HG02623 (cell line): ENCODE results near the gene ECE1.
"Not testable (repeated sequence)": the region's sequence is repeated elsewhere in the genome, so short reads cannot be mapped to it uniquely, and the experiment has no call there.

Experiments used
- ATAC-seq: cut with Tn5 transposase; IDR thresholded peaks from one replicate; pipeline ENCODE4 v1.9.1; 2021; ENCODE audit warnings: moderate library complexity; ENCODE audit not compliant: unreplicated experiment

The ECE1 gene

DNA sequence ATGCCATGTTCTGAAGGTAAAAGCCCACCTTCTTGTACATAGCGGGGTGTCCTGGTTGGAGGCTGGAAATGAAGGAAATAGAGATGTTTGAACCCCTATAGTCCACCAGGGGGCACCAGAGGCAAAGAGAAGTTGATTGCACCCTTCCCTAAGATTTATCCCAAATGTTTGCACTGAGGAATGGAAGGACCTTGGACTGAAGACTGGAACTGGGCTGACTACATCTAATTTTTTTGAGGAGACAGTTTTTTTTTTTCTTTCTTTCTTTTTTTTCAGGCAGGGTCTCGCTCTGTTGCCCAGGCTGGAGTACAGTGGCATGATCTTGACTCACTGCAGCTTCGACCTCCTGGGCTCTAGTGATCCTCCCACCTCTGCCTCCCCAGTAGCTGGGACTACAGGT lies 58.2 kb downstream of the ECE1 start:
- no peak for ATAC-seq

GRCh38 chr1:21229246-21230000 lies 60.8 kb downstream of the ECE1 start:
- no peak for ATAC-seq

DNA sequence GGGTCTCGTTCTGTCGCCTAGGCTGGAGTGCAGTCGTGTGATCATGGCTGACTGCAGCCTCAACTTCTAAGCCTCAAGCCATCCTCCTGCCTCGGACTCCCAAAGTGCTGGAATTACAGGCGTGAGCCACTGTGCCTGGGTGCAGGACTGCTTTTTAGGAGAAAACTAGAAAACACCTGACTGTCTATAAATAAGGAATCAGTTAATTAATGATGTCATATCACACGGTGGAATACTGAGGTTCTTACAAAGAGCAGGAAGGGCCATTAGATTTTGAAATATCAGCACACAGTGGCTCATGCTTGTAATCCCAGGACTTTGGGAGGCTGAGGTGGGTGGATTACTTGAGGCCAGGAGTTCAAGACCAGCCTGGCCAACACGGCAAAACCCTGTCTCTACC lies 62.0 kb downstream of the ECE1 start:
- ATAC-seq, result not testable (repeated sequence)

- no peak for ATAC-seq
Measured at GRCh38 chr1:21225065-21225464, 65.2 kb downstream of the ECE1 start.

DNA sequence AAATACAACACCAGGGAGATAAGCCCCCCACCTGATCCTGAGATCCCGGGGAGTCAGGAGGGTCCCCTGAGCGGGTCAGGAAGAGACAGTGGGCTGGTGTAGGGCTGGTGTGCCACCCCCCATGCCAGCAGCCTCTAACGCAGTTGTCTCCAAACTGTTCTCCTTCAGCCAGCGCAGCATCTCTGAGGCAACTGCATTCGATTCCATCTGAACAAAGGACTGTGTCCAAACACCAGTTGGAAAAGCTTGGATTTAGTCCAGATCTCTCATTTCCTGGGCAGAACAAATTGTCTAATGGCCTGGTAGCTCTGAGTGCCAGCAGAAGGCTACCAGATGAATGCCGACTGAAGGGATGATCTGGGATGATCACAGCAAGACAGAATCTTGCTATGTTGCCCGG lies 69.4 kb downstream of the ECE1 start:
- ATAC-seq, result no peak

- ATAC-seq, result no peak
Measured at GRCh38 chr1:21219674-21220073, 70.6 kb downstream of the ECE1 start.

DNA sequence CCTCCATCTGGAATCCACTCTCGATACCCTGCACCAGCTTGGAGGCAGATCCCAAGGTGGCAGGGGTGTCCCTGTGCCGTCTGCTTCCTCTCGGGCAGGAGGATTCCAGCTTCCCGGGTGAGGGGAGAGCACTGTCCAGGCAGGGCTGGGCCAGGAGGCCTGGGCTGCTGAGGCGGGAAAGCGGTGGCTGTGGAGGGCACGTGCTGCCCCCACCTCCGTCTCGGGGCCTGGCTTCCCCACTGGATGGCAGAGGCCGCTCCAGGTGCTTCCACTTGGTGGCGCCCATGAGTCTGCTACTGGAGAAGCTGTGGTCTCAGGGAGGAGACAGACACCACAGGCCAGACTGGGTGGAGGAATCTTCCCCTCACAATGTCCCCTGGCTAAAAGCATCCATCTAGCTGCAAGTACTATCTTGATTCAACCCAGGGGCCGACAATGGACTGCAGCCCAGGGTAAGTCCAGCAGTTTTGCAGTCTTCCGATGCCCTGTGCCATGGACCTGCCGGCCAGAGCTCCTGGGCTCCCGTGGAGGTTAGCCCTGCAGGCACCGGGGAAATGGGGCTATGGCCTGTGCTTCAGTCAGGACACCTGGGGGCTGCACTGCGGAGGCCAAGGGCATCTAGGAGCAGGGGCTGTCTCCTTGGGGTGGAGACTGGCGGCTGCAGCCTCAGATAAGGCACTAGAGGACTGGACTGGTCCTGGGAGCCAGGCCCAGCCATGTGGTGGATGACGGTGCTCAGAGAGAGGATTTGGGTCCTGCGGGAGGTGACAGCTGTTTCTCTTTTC lies 72.3 kb downstream of the ECE1 start:
- ATAC-seq, result no peak

GRCh38 chr1:21216835-21217811 lies 73.1 kb downstream of the ECE1 start:
- ATAC-seq, result no peak

GRCh38 chr1:21212126-21212525 lies 78.1 kb downstream of the ECE1 start:
- no peak for ATAC-seq

GRCh38 chr1:21208137-21208700 lies 82.0 kb downstream of the ECE1 start:
- ATAC-seq, result not testable (repeated sequence)

DNA sequence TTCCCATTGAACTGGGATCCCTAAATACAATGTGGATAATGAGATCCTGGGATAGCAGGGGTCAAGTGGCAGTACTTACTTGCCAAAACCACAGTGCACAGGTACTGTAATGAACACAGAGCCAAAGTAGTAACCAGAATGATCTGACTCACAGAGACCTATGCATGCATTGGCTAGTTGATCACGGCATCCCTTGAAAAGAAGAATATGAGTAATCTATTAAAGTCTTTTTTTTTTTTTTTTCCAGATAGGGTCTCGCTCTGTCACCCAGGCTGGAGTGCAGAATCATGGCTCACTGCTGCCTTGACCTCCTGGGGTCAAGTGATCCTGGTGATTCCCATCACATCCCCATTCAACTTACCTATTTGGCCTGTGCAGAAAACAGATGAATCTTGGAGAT lies 84.1 kb downstream of the ECE1 start:
- no peak for ATAC-seq

DNA sequence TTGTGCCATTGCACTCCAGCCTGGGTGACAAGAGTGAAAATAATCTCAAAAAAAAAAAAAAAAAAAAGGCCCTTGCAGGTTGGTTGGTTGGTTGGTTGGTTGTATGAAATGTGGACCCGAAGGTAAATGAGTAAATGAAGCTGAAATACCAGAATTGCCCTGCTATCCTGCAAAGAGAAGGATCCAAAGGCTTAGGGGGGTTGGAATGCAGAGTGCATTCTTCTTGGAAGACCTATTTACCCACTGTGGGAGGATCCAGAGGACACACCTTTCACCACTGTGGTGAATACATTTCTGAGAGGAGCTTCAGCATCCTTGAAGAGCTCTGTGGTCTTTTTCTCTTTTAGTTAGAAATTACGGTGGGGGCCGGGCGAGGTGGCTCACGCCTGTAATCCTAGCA lies 84.8 kb downstream of the ECE1 start:
- ATAC-seq, result no peak

DNA sequence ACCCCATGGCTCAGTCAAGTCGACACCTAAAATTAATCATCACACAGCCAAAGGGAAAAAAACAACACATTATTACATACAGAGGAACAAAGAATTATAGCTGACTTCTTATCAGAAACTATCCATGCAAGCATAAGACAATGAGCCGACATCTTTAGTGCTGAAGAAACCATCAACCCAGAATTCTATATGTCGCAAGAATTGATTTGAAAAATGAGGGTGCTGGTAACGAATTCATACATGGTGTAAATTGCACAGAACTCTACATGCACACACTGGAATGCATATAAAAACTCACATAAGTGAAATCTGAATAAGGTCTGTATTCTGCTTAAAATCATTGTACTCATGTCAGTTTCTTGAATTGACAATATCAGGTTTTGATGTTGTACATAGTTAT lies 88.6 kb downstream of the ECE1 start:
- no peak for ATAC-seq

DNA sequence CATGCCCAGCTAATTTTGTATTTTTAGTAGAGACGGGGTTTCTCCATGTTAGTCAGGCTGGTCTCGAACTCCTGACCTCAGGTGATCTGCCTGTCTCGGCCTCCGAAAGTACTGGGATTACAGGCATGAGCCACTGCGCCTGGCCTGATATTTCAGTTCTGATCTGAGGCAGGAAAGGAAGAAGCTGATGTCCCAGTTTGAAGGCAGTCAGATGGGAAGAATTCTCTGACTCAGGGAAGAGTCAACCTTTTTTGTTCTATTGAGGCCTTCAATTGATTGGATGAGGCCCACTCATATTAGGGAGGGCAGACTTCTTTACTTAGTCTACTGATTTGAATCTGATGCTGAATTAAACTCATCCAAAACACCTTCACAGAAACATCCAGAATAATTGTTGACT lies 89.0 kb downstream of the ECE1 start:
- not testable (repeated sequence) for ATAC-seq

DNA sequence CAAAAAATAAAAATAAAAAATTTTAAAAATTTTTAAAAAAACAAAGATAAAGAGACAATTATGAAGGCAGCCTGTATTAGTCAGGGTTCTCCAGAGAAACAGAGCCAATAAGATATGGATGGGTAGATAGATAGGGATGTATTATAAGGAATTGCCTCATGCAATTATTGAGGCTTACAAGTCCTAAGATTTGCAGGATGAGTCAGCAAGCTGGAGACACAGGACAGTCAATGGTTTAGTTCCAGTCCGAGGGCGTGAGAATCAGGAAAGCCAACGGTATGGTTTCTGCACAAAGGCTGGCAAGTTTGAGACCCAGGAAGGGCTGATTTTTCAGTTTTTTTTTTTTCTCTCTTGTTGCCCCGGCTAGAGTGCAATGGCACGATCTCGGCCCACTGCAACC lies 89.5 kb downstream of the ECE1 start:
- ATAC-seq, result no peak

GRCh38 chr1:21198929-21199328 lies 91.3 kb downstream of the ECE1 start:
- no peak for ATAC-seq

DNA sequence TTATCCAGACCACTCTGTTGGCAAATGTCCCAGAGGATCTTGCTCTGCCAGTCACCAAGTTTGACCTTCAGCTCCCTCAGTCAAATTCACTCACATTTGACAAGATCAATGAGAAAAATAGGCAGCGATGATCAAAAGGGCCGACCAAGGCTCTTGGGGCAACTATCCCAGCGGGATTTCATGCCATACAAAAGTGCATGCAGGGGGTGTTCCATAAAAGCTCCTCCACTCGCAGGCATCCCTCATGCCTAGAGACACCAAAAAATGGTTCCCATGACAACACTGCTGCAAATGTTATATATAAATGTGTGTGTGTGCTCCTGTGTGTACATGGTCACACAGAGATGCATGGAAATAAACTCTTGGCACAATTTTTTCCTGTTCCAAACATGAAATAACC lies 97.4 kb downstream of the ECE1 start:
- ATAC-seq, result no peak

DNA sequence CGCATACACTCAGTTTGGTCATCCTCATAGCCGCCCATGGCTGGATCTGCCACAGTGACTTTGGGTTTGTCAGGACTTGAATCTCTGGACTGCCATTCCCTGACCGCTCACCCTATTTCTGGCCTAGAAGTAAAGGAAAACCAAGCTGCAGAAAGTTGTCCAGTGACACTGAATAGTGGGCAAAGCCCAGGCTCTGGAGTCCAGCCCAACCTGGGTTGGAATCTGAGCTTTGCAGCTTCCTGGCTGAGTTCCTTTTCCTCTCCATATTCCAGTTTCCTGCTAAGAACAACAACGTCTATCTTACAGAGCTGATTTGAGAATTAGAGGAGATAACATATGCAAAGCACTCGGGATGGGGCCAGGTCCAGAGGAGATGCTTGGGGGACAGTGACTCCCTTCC lies 98.0 kb downstream of the ECE1 start:
- no peak for ATAC-seq

DNA sequence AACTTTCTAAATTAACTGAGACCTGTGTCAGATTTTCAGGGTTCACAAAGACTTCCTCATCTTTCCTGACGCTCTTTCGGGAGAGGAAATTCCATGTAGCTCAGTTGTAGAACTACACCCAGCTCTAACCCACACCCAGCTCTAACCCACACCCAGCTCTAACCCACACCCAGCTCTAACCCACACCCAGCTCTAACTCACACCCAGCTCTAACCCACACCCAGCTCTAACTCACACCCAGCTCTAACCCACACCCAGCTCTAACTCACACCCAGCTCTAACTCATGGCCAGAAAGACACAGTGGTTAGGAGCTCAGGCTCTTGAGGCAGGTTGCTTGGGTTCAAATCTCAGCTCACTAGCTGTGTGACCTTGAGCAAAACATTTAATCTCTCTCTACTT lies 99.5 kb downstream of the ECE1 start:
- not testable (repeated sequence) for ATAC-seq

- no peak for ATAC-seq
Measured at GRCh38 chr1:21189906-21190500, 100.3 kb downstream of the ECE1 start.

DNA sequence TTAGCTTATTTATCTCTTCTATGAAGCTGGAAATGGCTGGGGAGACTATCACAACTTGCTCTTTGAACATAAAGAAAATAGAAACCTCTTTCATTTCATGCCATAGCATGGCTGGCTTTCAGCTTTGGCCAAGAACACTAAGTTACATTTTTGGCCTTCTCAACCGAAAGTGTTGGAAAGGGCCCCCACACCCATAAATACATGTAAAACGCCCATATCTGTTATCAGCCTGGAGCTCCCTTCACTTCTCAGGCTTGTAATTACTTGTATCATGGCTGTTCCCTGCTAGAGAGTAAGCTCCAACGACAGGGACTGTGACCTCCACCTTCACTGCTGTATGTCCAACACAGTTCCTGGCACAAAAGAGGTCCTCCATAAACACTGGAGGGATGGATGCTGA lies 100.8 kb downstream of the ECE1 start:
- ATAC-seq, result no peak
